HepG2 (cell line): ENCODE measurements around the gene CGREF1. TPM values are rescaled to one million over a fixed set of nuclear protein-coding genes. Genes with fewer than 3 reads are reported as not detected.

ENCODE experiments used
- ATAC-seq: fragments of 200-7000 bp; cut with Tn5 transposase; 3 replicates; pipeline ENCODE4 v1.9.1; 2020; ENCODE audit warnings: mild to moderate bottlenecking, moderate library complexity
- BruUV-seq: library from RNA; stranded (reverse); fragments of 400-500 nt; replicated peaks from 2 replicates; lab custom pipeline; 2021; lab: Mats Ljungman, UMichigan
- CTCF ChIA-PET: fragments of 300-600 bp; formaldehyde crosslinking; extraction: SDS; loops from one replicate; lab custom pipeline; 2021; ENCODE audit warnings: low total read pairs, inconsistent platforms, low intra/inter-chr PET ratio; lab: Yijun Ruan, JAX
- POLR2A ChIA-PET: fragments of 350-600 bp; sonication (Branson Sonifier 250); formaldehyde crosslinking; loops from one replicate; lab custom pipeline; 2020; ENCODE audit warnings: antibody characterized with exemption, inconsistent platforms; lab: Yijun Ruan, JAX
- DNase-seq: peaks from one replicate; pipeline ENCODE4 v3.0.0-alpha.2; 2015; ENCODE audit warnings: low spot score
- FAIRE-seq: peaks from 3 replicates; lab custom pipeline; 2011; peaks lifted over from hg19 to GRCh38; lab: Jason Lieb, UNC
- H2AFZ ChIP-seq: one replicate; pipeline ENCODE4 v1.6.1; 2011; ENCODE audit warnings: low read length, inconsistent platforms
- H3K27ac ChIP-seq: fragments of 300-600 bp; 3 replicates; pipeline ENCODE4 v1.8.0; 2011; ENCODE audit warnings: mixed run types, mild to moderate bottlenecking, mixed read lengths, low read length, inconsistent platforms; ENCODE audit not compliant: insufficient read depth; ENCODE audit errors: extremely low read length
- H3K27me3 ChIP-seq, 2 experiments: fragments of 200-600 bp in 1 of 2; 2 replicates in 1 of 2; 3 replicates in 1 of 2; pipeline versions ENCODE4 v1.6.0 to v1.8.0; 2011; ENCODE audit warnings: low read length in 2 of 2, mild to moderate bottlenecking in 2 of 2, moderate library complexity in 2 of 2, inconsistent platforms in 1 of 2; ENCODE audit not compliant: insufficient read depth in 2 of 2, control insufficient read depth in 1 of 2
- H3K36me3 ChIP-seq, 2 experiments: fragments of 200-600 bp in 1 of 2; replicated peaks in 1 of 2; 2 replicates in 1 of 2; 3 replicates in 1 of 2; pipeline versions ENCODE4 v1.5.1 to v1.8.0; 2011; ENCODE audit warnings: low read length in 2 of 2, inconsistent platforms in 1 of 2; ENCODE audit not compliant: insufficient read depth in 2 of 2, control insufficient read depth in 1 of 2
- H3K4me1 ChIP-seq: 2 replicates; pipeline ENCODE4 v1.5.1; 2012; ENCODE audit warnings: low read length, inconsistent platforms; ENCODE audit not compliant: insufficient read depth
- H3K4me2 ChIP-seq: 2 replicates; pipeline ENCODE4 v1.6.0; 2011; ENCODE audit warnings: low read depth, low read length, inconsistent platforms
- H3K4me3 ChIP-seq, 3 experiments: fragments of 200-600 bp in 1 of 3; sonication (generic), shearing (Covaris generic) in 1 of 3; replicated peaks in 1 of 3; 2 replicates each; pipeline ENCODE4 v1.5.1; 2011 to 2016; ENCODE audit warnings: low read length in 3 of 3, inconsistent platforms in 2 of 3, low read depth in 2 of 3, mild to moderate bottlenecking in 2 of 3, control low read depth in 1 of 3, mixed read lengths in 1 of 3; ENCODE audit not compliant: insufficient read depth in 1 of 3
- H3K79me2 ChIP-seq: one replicate; pipeline ENCODE4 v1.6.1; 2011; ENCODE audit warnings: low read length, inconsistent platforms; ENCODE audit not compliant: insufficient read depth
- H3K9ac ChIP-seq: 2 replicates; pipeline ENCODE4 v1.6.0; 2011; ENCODE audit warnings: mild to moderate bottlenecking, low read depth, low read length, inconsistent platforms; ENCODE audit not compliant: insufficient read depth
- H3K9me3 ChIP-seq: 2 replicates; pipeline ENCODE4 v1.5.1; 2012; ENCODE audit warnings: mild to moderate bottlenecking, low read length
- H4K20me1 ChIP-seq: 2 replicates; pipeline ENCODE4 v1.6.0; 2011; ENCODE audit warnings: inconsistent platforms, mild to moderate bottlenecking, low read length, moderate library complexity; ENCODE audit not compliant: insufficient read depth
- AGO2 ChIP-seq: fragments of 200-400 bp; formaldehyde crosslinking; optimal IDR thresholded peaks from 2 replicates; pipeline ENCODE3; 2017; ENCODE audit warnings: mild to moderate bottlenecking, low read depth, low read length, moderate library complexity
- FLYWCH1 ChIP-seq: sonication (generic); formaldehyde crosslinking; IDR thresholded peaks from 2 replicates; pipeline ENCODE4 v1.8.1; 2023; ENCODE audit warnings: mild to moderate bottlenecking, missing genetic modification reagents
- PAF1 ChIP-seq: IDR thresholded peaks from 2 replicates; pipeline ENCODE4 v1.6.1; 2016; ENCODE audit warnings: missing genetic modification reagents, missing compliant biosample characterization
- RXRA ChIP-seq: sonication (generic); formaldehyde crosslinking; IDR thresholded peaks from 2 replicates; pipeline ENCODE4 v1.5.1; 2020; ENCODE audit warnings: missing genetic modification reagents
- ZFX ChIP-seq: sonication (generic); formaldehyde crosslinking; IDR thresholded peaks from 2 replicates; pipeline ENCODE4 v1.4.0; 2020; ENCODE audit warnings: mild to moderate bottlenecking, low read depth, missing genetic modification reagents, moderate library complexity
- ZNF558 ChIP-seq: sonication (generic); formaldehyde crosslinking; IDR thresholded peaks from 2 replicates; pipeline ENCODE4 v1.9.0; 2022; ENCODE audit warnings: mild to moderate bottlenecking, missing genetic modification reagents, borderline replicate concordance
- WGBS: methylation state at CpG from one replicate; pipeline ENCODE4 v1.1.6; 2017; ENCODE audit warnings: low lambda C conversion rate; 5-methylcytosine and 5-hydroxymethylcytosine counted together
- in situ Hi-C: cut with HindIII; loops from 2 replicates; pipeline ENCODE4 v1.10.0; 2017; ENCODE audit warnings: low pct_unique_long_range_greater_than_20kb; ENCODE audit not compliant: extremely low pct_ligation_motif_present
- intact Hi-C: fragments of 100-400 bp; cut with micrococcal nuclease; formaldehyde crosslinking; loops from one replicate; pipeline ENCODE4 v1.10.0; 2022; ENCODE audit not compliant: unreplicated experiment
- polyA plus RNA-seq, 8 experiments: library from polyadenylated mRNA; depleted of rRNA in 3 of 8; stranded (reverse) in 7 of 8; unstranded in 1 of 8; fragments of >200 nt; fragmentation: Illumina TruSeq in 4 of 8; extraction: Trizol in 4 of 8; gene quantifications; 2 replicates each; pipeline versions ENCODE4 v1.2.1 to v1.2.3, GENCODE V29; 2011 to 2016; ENCODE audit warnings: low read depth in 4 of 8, missing spikeins in 1 of 8, mixed read lengths in 1 of 8; ENCODE audit not compliant: insufficient read depth in 1 of 8
- total RNA-seq, 5 experiments: library from RNA; depleted of rRNA; stranded (reverse); fragments of >200 nt; fragmentation: Illumina TruSeq; extraction: Trizol; gene quantifications; 2 replicates each; pipeline ENCODE4 v1.2.3, GENCODE V29; 2016; ENCODE audit warnings: low read depth in 1 of 5
- TF ChIP-seq, protein P1 (sequence below): sonication (generic); formaldehyde crosslinking; IDR thresholded peaks from 2 replicates; pipeline ENCODE4 v1.4.0; 2020; ENCODE audit warnings: missing genetic modification reagents
- TF ChIP-seq, protein P2 (sequence below): sonication (generic); formaldehyde crosslinking; IDR thresholded peaks from 2 replicates; pipeline ENCODE4 v1.5.1; 2020; ENCODE audit warnings: mild to moderate bottlenecking, missing genetic modification reagents, moderate library complexity

The CGREF1 gene
- total and polyA plus RNA-seq, 2 of the 13 experiments (the other 11 are each of a cell fraction or from before 2014, with no cell fraction given) = 13.9 to 23.4 TPM

DNA sequence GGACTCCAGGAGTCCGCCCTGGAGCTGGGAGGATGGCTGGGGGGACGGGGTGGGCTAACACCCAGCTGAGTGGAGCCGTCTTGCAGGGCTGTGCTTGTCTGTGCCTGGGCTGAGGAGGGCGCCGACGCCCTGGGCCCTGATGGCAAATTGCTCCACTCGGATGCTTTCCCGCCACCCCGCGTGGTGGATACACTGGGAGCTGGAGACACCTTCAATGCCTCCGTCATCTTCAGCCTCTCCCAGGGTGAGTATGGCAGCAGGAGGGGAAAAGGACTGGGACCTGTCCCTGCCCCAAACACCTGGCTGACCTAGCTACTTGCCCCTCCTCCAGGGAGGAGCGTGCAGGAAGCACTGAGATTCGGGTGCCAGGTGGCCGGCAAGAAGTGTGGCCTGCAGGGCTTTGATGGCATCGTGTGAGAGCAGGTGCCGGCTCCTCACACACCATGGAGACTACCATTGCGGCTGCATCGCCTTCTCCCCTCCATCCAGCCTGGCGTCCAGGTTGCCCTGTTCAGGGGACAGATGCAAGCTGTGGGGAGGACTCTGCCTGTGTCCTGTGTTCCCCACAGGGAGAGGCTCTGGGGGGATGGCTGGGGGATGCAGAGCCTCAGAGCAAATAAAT lies 19.5 kb downstream of the CGREF1 start:
- TF ChIP-seq RXRA (0 out of 2 replicates have a peak, but pooled peaks have one; percentile 6), PAF1 (CRISPR knock-in tag) (0 out of 2 replicates have a peak, but pooled peaks have one; percentile 29), ZNF558 (CRISPR knock-in tag) (no peak), AGO2 (peak; percentile 71), ZFX (CRISPR knock-in tag) (peak; percentile 2; the same call in 1 of the 2 replicates), FLYWCH1 (no peak)
- TF ChIP-seq, protein P1, sequence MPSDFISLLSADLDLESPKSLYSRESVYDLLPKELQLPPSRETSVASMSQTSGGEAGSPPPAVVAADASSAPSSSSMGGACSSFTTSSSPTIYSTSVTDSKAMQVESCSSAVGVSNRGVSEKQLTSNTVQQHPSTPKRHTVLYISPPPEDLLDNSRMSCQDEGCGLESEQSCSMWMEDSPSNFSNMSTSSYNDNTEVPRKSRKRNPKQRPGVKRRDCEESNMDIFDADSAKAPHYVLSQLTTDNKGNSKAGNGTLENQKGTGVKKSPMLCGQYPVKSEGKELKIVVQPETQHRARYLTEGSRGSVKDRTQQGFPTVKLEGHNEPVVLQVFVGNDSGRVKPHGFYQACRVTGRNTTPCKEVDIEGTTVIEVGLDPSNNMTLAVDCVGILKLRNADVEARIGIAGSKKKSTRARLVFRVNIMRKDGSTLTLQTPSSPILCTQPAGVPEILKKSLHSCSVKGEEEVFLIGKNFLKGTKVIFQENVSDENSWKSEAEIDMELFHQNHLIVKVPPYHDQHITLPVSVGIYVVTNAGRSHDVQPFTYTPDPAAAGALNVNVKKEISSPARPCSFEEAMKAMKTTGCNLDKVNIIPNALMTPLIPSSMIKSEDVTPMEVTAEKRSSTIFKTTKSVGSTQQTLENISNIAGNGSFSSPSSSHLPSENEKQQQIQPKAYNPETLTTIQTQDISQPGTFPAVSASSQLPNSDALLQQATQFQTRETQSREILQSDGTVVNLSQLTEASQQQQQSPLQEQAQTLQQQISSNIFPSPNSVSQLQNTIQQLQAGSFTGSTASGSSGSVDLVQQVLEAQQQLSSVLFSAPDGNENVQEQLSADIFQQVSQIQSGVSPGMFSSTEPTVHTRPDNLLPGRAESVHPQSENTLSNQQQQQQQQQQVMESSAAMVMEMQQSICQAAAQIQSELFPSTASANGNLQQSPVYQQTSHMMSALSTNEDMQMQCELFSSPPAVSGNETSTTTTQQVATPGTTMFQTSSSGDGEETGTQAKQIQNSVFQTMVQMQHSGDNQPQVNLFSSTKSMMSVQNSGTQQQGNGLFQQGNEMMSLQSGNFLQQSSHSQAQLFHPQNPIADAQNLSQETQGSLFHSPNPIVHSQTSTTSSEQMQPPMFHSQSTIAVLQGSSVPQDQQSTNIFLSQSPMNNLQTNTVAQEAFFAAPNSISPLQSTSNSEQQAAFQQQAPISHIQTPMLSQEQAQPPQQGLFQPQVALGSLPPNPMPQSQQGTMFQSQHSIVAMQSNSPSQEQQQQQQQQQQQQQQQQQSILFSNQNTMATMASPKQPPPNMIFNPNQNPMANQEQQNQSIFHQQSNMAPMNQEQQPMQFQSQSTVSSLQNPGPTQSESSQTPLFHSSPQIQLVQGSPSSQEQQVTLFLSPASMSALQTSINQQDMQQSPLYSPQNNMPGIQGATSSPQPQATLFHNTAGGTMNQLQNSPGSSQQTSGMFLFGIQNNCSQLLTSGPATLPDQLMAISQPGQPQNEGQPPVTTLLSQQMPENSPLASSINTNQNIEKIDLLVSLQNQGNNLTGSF (CRISPR knock-in tag) = 0 out of 2 replicates have a peak, but pooled peaks have one; percentile 44
- TF ChIP-seq, protein P2, sequence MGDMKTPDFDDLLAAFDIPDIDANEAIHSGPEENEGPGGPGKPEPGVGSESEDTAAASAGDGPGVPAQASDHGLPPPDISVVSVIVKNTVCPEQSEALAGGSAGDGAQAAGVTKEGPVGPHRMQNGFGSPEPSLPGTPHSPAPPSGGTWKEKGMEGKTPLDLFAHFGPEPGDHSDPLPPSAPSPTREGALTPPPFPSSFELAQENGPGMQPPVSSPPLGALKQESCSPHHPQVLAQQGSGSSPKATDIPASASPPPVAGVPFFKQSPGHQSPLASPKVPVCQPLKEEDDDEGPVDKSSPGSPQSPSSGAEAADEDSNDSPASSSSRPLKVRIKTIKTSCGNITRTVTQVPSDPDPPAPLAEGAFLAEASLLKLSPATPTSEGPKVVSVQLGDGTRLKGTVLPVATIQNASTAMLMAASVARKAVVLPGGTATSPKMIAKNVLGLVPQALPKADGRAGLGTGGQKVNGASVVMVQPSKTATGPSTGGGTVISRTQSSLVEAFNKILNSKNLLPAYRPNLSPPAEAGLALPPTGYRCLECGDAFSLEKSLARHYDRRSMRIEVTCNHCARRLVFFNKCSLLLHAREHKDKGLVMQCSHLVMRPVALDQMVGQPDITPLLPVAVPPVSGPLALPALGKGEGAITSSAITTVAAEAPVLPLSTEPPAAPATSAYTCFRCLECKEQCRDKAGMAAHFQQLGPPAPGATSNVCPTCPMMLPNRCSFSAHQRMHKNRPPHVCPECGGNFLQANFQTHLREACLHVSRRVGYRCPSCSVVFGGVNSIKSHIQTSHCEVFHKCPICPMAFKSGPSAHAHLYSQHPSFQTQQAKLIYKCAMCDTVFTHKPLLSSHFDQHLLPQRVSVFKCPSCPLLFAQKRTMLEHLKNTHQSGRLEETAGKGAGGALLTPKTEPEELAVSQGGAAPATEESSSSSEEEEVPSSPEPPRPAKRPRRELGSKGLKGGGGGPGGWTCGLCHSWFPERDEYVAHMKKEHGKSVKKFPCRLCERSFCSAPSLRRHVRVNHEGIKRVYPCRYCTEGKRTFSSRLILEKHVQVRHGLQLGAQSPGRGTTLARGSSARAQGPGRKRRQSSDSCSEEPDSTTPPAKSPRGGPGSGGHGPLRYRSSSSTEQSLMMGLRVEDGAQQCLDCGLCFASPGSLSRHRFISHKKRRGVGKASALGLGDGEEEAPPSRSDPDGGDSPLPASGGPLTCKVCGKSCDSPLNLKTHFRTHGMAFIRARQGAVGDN = peak; percentile 17; the same call in 1 of the 2 replicates
- H3K79me2 ChIP-seq = peaks cover 6% of the 10 kb centered on the region
- H3K27ac ChIP-seq = no peak overlapping the region
- no peak overlapping the region for H3K4me2 ChIP-seq
- intact Hi-C loops = loop anchor here (5.0 kb wide), 2 partner anchors 113 to 193 kb away; partner anchors contain the start of genes ATRAID and SLC5A6
- peaks cover 4 to 39% of the 10 kb centered on the region in 2 experiments for H3K36me3 ChIP-seq
- 95% methylated on average over 11 of the region's 19 CpGs for WGBS
- H3K9ac ChIP-seq = no peak overlapping the region
- no peak for DNase-seq
- peaks cover 27% of the 10 kb centered on the region for H3K4me1 ChIP-seq
- in situ Hi-C loops = loop anchor here (5.0 kb wide), 2 partner anchors 98 to 183 kb away; partner anchors contain the start of gene TRIM54
- no peak for ATAC-seq
- no peaks in the 10 kb centered on the region for H3K27me3 ChIP-seq
- no peak overlapping the region for H2AFZ ChIP-seq
- H3K4me3 ChIP-seq = no peak overlapping the region
- no peaks in the 10 kb centered on the region for H3K9me3 ChIP-seq
- ChIA-PET CTCF (interaction anchor here (1.1 to 3.3 kb wide), 6 partner anchors 13 to 204 kb away, joined by 3 to 43 read pairs (median 6); partner anchors contain the start of gene KHK), POLR2A (no interaction called here)
- H4K20me1 ChIP-seq = no peaks in the 10 kb centered on the region
- no TSS peak for BruUV-seq
- no peak for FAIRE-seq
